Neuron (in vitro differentiated cells): ENCODE results near the gene VARS1.

ENCODE experiments used
- H2AFZ ChIP-seq: one replicate; pipeline ENCODE4 v1.6.1; 2013; ENCODE audit warnings: low read depth, mild to moderate bottlenecking, inconsistent platforms, low read length, moderate library complexity
- H3K27me3 ChIP-seq: one replicate; pipeline ENCODE4 v1.6.1; 2013; ENCODE audit warnings: low read length; ENCODE audit not compliant: insufficient read depth
- H3K36me3 ChIP-seq: one replicate; pipeline ENCODE4 v1.6.1; 2013; ENCODE audit warnings: low read length; ENCODE audit not compliant: insufficient read depth
- H3K4me1 ChIP-seq: one replicate; pipeline ENCODE4 v1.6.1; 2013; ENCODE audit warnings: low read length; ENCODE audit not compliant: insufficient read depth
- H3K4me3 ChIP-seq: 2 replicates; pipeline ENCODE4 v1.5.1; 2013; ENCODE audit warnings: mild to moderate bottlenecking, low read length, moderate library complexity
- H3K9me3 ChIP-seq: one replicate; pipeline ENCODE4 v1.6.1; 2013; ENCODE audit warnings: low read length

Gene VARS1

DNA sequence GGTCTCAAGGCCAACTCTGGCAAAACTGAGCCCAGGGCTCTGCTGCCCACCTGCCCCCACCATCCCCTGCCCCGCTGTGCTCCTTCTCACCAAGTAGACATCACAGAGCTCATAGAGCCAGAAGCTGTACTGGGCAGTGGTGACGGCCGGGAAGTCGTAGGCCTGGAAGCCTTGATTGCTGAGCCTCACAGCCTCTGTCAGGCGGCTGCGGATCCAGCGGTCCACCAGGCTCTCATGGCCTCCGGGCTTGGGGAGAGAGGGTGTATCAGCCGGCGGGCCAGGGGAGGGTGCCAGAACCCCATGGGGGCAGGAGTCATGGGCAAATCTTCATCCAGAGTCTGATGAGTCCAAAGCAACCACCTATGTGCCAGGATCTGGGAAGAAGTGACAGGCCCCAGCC is 15.6 kb downstream of the VARS1 start:
- Histone ChIP-seq H3K27me3 (no peaks in the 10 kb centered on the region), H3K9me3 (no peaks in the 10 kb centered on the region), H3K4me3 (no peak overlapping the region), H3K36me3 (peaks cover 57% of the 10 kb centered on the region), H3K4me1 (peaks cover 3% of the 10 kb centered on the region), H2AFZ (no peak overlapping the region)

- Histone ChIP-seq H3K27me3 (no peaks in the 10 kb centered on the region), H3K9me3 (no peaks in the 10 kb centered on the region), H3K36me3 (peaks cover 51% of the 10 kb centered on the region), H3K4me1 (peaks cover 3% of the 10 kb centered on the region), H2AFZ (no peak overlapping the region), H3K4me3 (no peak overlapping the region)
These were observed 16.3 kb downstream of the VARS1 start for GRCh38 chr6:31778999-31779885.

- Histone ChIP-seq H3K9me3 (no peaks in the 10 kb centered on the region), H2AFZ (no peak overlapping the region), H3K4me3 (no peak overlapping the region), H3K27me3 (no peaks in the 10 kb centered on the region), H3K4me1 (peaks cover 3% of the 10 kb centered on the region), H3K36me3 (peaks cover 44% of the 10 kb centered on the region)
These were observed 17.4 kb downstream of the VARS1 start for GRCh38 chr6:31778193-31778592.

GRCh38 chr6:31777667-31778050 is 17.9 kb downstream of the VARS1 start:
- peaks cover 40% of the 10 kb centered on the region for H3K36me3 ChIP-seq
- H3K27me3 ChIP-seq: no peaks in the 10 kb centered on the region
- H3K9me3 ChIP-seq: no peaks in the 10 kb centered on the region
- H3K4me3 ChIP-seq: no peak overlapping the region
- peaks cover 3% of the 10 kb centered on the region for H3K4me1 ChIP-seq
- H2AFZ ChIP-seq: no peak overlapping the region

DNA sequence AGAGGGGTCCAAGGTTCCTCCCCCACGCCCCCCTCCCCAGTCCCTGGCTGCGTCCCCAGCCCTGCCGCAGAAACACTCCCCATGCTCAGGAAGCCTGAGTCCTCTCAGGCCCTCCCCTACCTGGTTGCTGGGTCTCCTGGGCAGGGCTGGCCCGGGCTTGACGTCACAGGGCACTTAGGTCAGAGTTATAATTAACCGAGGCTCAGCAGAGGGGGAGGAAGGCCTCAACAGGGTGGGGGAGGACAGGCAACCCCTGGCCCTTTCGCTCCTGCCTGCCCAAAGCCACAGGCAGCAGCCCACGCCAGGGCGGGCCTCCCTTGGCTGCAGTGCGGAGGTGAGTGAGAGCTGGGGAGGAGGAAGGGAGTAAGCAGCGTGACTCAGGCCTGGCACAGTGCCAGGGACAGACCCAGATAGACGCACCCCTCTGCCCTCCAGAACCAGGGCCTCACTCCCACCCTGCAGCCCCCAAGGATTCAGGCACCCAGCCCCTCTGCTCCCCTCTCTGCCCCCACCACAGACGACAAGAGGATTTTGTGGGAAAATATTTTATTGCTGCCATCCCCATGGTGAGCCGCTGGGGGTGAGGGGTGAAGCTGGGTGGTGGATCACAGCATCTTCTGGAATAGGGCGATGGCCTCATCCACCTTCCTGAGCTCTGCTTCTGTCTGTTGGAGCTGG is 18.4 kb downstream of the VARS1 start, which contains the start of gene VWA7:
TSS of gene VWA7 (minus strand) at position 340 of the 678 bp plus-strand sequence. CDS start 549 bp downstream, outside the sequence.
- no peak within 1 kb of the TSS for H3K4me3 ChIP-seq
- H2AFZ ChIP-seq: no peak within 1 kb of the TSS
- H3K27me3 ChIP-seq: no peaks in the 10 kb centered on the region
- H3K36me3 ChIP-seq: peaks cover 34% of the 10 kb centered on the region
- H3K4me1 ChIP-seq: peaks cover 3% of the 10 kb centered on the region
- no peaks in the 10 kb centered on the region for H3K9me3 ChIP-seq

DNA sequence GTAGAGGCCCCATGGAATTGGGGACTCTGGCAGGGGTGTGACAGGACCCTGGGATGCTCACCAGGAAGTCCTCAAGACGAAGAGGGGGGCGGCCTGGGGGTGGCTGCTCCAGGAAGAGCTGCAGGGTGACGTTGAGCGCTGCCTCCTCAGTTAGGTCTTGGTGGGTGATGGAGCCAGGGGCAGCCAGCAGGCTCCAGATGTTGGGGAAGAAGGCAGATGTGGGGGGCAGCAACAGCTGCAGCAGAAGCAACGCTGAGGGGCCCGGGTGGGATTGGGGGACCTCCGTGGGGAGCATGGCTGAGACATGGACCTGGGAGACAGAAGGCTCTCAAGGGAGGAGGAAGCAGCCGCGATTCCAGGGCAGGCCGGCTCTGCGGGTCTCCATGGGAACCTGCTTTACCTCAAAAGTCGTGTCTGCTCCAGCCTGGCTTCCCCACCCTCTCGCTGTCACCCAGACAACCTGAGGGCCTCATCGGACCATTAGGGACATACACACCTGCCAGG is 19.0 kb downstream of the VARS1 start:
- no peaks in the 10 kb centered on the region for H3K9me3 ChIP-seq
- peaks cover 3% of the 10 kb centered on the region for H3K4me1 ChIP-seq
- H2AFZ ChIP-seq: no peak overlapping the region
- peaks cover 28% of the 10 kb centered on the region for H3K36me3 ChIP-seq
- no peak overlapping the region for H3K4me3 ChIP-seq
- H3K27me3 ChIP-seq: no peaks in the 10 kb centered on the region

GRCh38 chr6:31775633-31776484 is 19.7 kb downstream of the VARS1 start:
- Histone ChIP-seq H3K36me3 (peaks cover 26% of the 10 kb centered on the region), H3K4me3 (no peak overlapping the region), H3K4me1 (peaks cover 3% of the 10 kb centered on the region), H3K9me3 (no peaks in the 10 kb centered on the region), H3K27me3 (no peaks in the 10 kb centered on the region), H2AFZ (no peak overlapping the region)

- H3K36me3 ChIP-seq: peaks cover 19% of the 10 kb centered on the region
- H3K27me3 ChIP-seq: no peaks in the 10 kb centered on the region
- no peak overlapping the region for H3K4me3 ChIP-seq
- H3K9me3 ChIP-seq: no peaks in the 10 kb centered on the region
- peaks cover 3% of the 10 kb centered on the region for H3K4me1 ChIP-seq
- H2AFZ ChIP-seq: no peak overlapping the region
These were observed 20.4 kb downstream of the VARS1 start for GRCh38 chr6:31775184-31775583.

DNA sequence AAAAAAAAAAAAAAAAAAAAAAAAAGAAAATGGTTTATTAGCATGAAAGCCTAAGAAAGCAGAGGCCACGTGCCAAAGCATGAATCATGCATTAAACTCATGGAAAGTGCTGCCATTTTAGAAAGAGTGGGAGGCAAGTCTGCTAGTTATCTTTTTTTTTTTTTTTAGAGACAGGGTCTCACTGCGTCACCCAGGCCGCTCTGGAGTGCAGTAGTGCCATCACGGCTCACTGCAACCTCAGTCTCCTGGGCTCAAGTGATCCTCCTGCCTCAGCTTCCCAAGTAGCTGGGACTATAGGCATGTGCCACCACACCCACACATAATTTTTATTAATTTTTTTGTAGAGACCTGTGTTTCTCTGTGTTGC is 23.6 kb downstream of the VARS1 start:
- Histone ChIP-seq H3K9me3 (no peaks in the 10 kb centered on the region), H2AFZ (no peak overlapping the region), H3K27me3 (no peaks in the 10 kb centered on the region), H3K36me3 (no peaks in the 10 kb centered on the region), H3K4me1 (peaks cover under 1% of the 10 kb centered on the region), H3K4me3 (no peak overlapping the region)

DNA sequence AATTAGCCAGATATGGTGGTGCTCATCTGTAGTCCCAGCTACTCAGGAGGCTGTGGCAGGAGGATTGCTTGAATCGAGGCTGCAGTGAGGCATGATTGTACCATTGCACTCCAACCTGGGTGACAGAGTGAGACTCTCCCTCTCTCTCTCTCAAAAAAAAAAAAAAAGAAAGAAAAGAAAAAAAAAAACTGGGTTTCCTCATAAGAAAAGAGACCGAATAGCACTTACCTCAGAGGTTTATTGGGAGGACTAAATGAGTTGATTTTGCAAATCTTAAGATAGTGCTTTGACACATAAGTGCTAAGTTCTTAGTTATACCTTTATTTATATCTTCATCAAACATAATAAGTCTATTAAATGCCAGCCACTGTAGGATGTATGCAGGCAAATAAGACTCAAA is 24.7 kb downstream of the VARS1 start:
- H3K4me1 ChIP-seq: no peaks in the 10 kb centered on the region
- no peak overlapping the region for H2AFZ ChIP-seq
- H3K27me3 ChIP-seq: no peaks in the 10 kb centered on the region
- no peaks in the 10 kb centered on the region for H3K9me3 ChIP-seq
- no peak overlapping the region for H3K4me3 ChIP-seq
- no peaks in the 10 kb centered on the region for H3K36me3 ChIP-seq

DNA sequence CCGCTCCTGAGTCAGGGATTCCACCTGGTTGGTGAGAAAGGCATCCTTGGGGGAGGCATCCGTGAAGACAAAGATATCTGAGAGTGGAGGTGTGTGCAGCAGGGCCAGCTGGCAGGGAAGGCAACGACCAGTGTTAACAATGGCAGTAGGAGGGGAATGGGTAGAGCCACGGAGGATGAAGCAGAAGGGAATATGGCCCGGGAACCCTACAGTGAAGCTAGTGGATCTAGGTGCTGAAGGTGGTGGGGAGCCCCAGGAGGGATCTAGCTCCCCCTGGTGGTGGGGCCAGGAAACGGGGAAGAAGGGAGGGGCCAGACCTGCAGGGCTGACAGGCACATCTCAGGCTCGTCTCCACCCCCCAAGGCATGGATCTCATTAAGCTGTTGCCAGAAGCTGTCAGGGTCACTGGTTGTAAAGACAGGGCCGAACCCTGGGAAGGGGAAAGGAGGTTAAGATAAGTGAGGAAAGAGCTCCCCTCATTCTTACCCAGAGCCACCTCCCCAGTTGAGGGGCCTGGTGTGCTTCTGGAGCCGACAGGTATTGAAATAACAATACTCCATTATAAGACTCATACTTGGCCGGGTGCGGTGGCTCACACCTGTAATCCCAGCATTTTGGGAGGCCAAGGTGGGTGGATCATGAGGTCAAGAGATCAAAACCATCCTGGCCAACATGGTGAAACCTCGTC is 25.7 kb downstream of the VARS1 start:
- Histone ChIP-seq H3K36me3 (peaks cover 2% of the 10 kb centered on the region), H2AFZ (no peak overlapping the region), H3K27me3 (no peaks in the 10 kb centered on the region), H3K4me1 (no peaks in the 10 kb centered on the region), H3K4me3 (no peak overlapping the region), H3K9me3 (no peaks in the 10 kb centered on the region)
